ENCODE data around the gene CIB4.

The CIB4 gene

DNA sequence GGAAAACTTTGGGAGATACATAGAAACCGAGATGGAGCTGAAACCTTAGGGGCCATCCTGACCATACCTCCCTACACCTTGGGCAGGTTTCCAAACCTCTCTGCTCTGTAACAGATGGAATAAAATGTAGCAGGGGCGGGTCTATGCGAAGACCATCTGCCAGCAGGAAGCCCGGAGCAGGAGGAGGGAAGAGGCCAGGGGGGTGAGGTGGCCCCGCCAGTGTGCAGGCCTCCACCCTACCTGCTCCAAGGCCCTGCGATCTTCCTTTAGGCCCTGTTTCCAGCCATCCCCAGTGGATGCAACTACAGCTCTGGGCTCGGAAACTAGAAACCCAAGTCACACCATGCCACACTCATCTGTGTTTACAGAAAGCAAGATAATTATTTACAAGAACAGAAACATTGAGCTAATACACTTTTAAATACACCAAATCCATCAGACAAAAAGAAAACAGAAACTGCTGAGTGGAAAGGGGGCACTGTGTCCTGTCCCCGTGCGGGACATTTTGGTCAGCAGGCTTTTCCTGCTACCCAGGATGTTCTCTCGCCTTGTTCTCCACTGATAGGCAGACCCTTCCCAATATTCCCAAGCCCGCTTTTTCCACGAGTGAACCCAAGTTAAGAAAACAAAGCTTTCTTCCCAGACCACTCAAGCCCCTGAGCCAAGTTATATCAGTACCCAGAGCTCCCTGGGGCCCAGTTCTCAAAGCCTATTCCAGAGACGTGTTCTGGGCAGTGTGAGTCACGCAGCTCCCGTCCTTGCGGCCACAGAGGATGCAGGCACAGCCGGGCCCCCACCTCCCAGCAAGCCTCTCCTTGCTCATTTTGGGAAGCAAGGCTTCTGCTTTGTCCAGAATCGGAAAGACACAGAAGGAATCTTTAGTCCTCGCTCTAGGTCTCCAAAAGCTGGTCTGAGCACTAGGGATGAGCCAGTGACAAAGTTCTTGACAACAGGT is 17.3 kb downstream of the CIB4 start:
- no peak for FAIRE-seq
- DNase-seq (ENCODE audit: insufficient read length, low spot score): no peak

DNA sequence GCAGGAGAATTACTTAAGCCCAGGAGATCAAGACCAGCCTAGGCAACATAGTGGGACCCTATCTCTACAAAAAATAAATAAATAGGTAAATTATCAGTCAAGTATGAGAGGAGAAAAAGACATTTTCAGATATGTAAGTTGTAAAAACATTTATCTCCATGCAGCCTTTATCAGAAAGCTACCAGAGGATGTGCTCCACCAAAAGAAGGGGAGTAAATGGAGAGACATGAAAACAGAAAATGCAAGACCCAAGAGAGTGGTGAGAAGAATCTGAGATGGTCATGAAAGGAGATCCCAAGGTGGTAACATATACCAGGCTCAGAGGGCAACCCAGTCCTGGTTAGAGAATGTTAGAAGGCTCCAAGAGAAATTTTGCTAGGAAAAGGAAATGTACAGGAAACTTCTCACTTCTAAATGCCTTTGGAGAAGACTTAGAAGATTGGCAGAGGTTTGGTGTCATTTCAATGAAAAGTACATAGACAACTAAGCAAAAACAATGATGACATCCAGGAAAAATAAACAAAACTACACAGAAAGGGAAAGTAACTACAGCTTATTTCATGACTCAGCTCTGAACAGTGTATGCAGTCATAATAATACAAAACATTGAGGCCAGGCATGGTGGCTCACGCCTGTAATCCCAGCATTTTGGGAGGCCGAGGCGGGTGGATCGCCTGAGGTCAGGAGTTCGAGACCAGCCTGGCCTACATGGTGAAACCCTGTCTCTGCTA is 19.5 kb downstream of the CIB4 start:
- DNase-seq (ENCODE audit: insufficient read length, low spot score): no peak
- FAIRE-seq: no peak

GRCh38 chr2:26620031-26620605 is 21.0 kb downstream of the CIB4 start:
- no peak for FAIRE-seq
- no peak for DNase-seq (ENCODE audit: insufficient read length, low spot score)

DNA sequence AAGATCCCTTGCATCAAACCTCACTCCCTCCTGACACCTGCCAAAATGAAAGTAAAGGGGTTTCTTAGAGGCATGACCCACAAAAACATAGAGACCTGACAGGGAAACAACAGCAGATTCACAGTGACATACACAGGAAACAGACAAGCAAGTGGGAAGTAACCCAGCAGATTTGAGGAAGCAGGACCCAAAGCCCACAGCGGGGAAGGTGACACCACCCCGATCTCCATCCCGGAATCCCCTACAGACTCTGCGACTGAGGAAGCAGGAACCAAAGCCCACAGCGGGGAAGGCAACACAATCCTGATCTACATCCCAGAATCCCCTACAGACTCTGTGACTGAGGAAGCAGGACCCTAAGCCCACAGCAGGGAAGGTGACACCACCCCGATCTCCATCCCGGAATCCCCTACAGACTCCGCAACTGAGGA is 21.6 kb downstream of the CIB4 start:
- DNase-seq (ENCODE audit: insufficient read length, low spot score): no peak
- no peak for FAIRE-seq

DNA sequence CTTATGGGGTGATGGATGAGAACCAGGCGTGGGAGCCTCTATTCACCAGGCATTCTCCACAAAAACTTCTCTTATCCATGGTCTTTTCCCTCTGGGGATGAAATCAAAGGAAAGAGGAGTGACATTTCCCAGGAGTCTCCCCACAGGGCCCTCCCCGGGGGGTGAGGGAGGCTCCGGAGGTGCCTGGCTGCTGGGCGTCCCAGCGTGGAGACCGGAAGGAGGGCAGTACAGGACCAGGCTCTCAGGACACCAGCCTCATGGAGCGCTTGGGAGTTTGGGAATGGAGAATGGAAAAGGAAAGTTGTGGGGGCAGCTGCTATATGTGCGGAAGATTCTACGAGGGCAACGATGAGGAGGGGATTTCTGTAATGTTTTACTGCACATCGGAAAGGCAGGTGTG is 22.1 kb downstream of the CIB4 start:
- DNase-seq (ENCODE audit: insufficient read length, low spot score) (no peak), FAIRE-seq (no peak)

DNA sequence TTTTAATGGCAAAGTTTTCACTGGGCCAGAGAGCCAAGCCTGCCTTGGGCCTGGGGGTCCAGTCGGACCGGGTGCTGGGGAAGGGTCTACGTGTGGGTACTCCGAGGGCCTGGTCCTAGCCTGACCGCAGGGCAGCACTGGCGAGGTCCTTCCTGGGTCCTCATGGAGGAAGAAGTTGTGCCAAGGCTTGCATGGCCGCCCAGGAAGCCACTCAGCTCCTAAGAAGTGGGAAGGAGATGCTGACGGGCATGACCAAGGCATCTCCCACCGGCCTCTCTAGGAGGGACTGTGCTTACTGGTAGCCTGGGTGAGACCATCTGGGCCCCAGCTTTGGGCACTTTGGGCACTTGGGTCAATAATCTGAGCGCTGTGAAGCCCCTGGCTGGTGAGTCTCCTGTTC is 22.6 kb downstream of the CIB4 start:
- DNase-seq (ENCODE audit: insufficient read length, low spot score) (no peak), FAIRE-seq (no peak)

GRCh38 chr2:26617588-26618083 is 23.5 kb downstream of the CIB4 start:
- DNase-seq (ENCODE audit: insufficient read length, low spot score): no peak
- FAIRE-seq: no peak

DNA sequence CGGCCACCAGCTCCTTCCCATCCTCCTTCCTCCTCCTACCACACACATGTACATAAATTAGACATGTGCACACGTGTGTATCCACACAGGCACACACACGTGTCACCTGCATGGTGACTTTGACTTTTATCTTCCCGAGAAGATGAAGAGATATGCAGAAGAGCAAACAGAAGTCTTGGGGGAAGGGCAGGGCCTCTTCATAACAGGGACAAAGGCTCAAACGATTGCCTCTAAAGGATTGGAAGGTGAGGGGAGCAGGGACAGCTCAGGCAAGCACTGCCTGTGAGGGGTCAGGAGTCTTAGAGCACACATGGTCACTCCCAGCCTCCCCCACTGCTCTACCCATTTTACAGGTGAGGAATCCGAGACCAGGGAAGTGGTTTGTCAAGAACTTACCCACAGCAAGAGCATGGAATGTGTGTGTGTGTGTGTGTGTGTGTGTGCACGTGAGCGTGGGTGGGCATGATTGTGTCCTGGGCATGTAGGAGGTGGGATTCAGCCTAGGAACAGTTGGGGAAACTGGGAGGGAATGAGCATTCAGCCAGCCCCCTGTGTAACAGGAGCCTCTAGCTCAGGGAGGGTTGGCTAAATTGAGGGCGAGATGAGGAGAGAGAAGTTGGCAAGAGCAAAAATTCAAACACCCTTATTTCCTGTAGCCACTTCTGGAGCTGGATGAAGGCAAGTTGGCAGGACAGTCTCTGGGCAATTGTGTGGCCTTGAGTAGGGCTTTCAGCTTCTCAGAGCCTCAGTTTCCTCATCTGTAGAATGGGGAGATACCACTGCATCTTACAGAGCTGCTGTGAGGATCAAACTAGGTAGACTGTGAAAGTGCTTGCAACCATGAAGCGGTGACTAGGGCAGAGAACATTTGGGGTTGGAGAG is 24.2 kb downstream of the CIB4 start:
- FAIRE-seq (no peak), DNase-seq (ENCODE audit: insufficient read length, low spot score) (no peak)

DNA sequence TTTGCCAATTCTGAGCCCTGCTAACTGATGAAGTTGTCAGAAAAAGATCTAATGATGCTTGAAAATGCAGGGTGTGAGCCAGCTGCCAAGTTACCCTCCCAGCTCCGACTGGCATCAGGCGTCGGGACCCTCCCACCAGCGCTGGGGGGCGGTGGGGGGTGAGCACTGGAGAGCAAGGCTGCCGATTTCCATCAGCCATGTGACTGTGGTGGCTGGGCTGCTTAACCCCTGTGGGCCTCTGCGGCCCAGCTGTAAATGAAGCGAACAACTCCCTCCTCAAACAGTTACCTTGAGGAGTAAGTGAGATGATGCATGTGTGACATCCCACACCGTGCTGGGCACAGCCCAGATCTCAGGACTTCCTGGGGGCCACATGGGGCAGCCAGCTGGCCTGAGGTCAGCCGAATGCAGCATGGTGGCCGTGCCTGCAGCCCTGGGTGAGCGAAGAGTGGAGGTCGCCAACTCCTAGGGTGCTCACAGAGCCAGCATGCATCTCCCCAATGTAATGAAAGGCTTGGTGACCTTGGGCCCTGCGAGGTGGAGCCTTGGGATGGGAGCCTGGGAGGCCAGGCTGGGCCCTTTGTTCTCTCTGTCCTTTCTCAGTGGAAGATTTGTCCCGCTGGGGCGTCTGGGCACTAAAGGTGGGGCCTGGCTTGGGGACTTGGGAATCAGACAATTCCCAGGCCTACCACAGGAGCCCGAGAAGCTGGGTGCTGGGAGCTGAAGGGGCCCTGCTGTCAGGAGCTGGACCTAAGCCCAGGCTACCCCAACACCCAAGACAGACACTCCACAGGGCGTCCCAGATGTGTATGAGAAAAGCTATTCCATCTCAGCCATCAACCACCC is 25.1 kb downstream of the CIB4 start:
- DNase-seq (ENCODE audit: insufficient read length, low spot score): no peak
- no peak for FAIRE-seq

DNA sequence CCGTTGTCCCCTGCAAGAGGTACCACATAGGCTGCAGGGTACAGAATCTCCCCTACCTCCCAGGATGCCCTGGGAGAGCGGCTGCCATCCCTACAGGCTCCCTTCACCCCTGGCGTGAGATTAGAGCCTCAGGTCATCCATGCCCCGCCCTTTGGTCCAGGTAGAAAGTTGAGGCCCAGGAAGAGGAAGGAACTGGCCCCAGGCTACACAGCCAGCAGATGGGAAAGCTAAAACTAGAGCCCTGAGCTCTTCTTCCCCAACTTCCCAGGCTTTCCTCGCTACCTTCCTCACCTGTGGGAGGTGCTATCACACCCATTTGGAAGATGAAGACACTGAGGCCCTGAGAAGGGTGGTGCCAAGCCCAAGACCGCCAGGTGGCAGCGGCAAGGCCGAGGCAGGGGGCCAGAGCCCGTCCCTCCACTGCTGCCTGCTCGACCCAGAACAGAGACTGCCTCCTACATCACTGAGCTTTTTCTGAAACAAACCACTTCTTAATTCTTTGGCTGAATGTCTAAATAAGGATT is 25.8 kb downstream of the CIB4 start:
- DNase-seq (ENCODE audit: insufficient read length, low spot score) (no peak), FAIRE-seq (no peak)

- DNase-seq (ENCODE audit: insufficient read length, low spot score): no peak
Observed at GRCh38 chr2:26614216-26615138, 26.7 kb downstream of the CIB4 start.

GRCh38 chr2:26613241-26614215 is 27.6 kb downstream of the CIB4 start:
- DNase-seq (ENCODE audit: insufficient read length, low spot score) (no peak), FAIRE-seq (no peak)

More at GRCh38 chr2:26614216-26615138, 26.7 kb downstream of the CIB4 start:
- no peak for FAIRE-seq

GRCh38 chr2:26612522-26613240 is 28.5 kb downstream of the CIB4 start:
- FAIRE-seq: no peak
- no peak for DNase-seq (ENCODE audit: insufficient read length, low spot score)

GRCh38 chr2:26612034-26612433 is 29.1 kb downstream of the CIB4 start:
- DNase-seq (ENCODE audit: insufficient read length, low spot score) (no peak), FAIRE-seq (no peak)

DNA sequence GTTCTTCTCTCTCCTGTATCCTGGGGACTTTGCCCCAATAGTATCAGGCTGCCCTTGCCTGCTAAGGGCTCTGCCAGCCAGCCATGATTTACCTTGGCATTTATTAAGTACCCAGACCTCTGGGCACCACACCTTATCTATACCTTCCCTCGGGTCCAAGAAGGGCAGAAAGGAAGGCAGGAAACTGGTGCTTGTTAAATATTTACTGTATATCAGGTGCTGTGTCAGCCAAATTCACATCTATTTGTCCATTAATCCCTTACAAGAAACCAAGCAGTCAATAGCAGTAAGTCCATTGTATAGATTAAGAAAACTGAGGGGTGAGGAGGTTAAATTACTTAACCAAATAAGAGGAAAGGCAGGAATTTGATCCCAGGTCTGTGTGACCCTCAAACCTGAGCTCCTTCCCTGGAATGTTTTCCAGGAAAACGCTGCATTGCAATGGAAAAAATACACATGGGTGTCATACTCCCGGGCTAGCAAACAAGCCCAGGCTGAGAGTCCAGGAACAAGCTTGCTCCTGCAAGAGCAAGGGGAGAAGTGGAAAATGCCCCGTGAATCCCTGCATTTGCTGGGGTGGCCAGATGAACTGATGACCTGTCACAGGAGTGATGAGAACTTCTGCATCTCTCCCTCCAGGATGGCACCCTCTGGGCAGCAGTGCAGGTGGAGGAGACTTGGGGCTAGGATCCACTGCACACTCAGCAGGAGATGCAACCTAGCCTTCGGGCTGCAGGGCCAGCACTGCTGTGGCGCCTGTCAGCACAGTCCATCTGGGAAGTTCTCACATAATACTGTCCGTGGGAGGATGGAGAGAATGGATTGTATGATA is 30.4 kb downstream of the CIB4 start:
- DNase-seq (ENCODE audit: insufficient read length, low spot score) (no peak), FAIRE-seq (no peak)
